Astrocyte of the hippocampus (primary cell): ENCODE data around the gene FAM156B.
A peak's percentile ranks its signal among the peaks of the same experiment; 100 is the strongest.
"Not testable (repeated sequence)": the region's sequence is repeated elsewhere in the genome, so short reads cannot be mapped to it uniquely, and the experiment has no call there.

Source experiments
- DNase-seq: peaks from one replicate; pipeline ENCODE4 v3.0.0; 2011; ENCODE audit warnings: low read depth, low spot score

The FAM156B gene

DNA sequence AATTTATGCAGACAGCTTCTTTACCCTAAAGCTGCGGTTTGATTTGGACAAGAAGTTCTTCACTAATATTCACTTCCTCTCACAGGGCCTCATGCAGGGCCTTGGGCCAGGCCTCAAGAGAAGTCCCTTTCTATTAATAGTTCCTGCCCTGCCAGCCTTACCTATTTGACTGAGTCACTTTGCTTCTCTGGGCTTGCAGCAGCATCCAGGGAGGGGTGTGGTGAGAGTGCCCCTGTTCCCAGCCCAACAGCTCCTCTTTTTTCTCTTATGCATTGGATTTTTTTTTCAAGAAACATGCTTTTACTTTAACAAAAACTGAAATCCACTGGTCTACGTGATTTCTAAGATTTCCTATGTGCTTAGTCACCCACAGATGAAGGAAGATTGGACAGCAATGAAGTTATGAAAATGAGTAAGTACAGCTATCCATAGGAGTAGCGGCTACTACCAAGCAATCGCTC lies 26.7 kb downstream of the FAM156B start:
- DNase-seq, result peak; percentile 52

DNA sequence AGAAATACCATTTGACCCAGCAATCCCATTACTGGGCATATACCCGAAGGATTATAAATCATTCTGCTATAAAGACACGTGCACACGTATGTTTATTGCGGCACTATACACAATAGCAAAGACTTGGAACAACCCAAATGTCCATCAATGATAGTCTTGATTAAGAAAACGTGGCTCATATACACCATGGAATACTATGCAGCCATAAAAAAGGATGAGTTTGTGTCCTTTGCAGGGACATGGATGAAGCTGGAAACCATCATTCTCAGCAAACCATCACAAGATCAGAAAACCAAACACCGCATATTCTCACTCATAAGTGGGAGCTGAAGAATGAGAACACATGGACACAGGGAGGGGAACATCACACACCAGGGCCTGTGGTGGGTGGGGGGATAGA lies 33.1 kb downstream of the FAM156B start:
- DNase-seq, result not testable (repeated sequence)

DNA sequence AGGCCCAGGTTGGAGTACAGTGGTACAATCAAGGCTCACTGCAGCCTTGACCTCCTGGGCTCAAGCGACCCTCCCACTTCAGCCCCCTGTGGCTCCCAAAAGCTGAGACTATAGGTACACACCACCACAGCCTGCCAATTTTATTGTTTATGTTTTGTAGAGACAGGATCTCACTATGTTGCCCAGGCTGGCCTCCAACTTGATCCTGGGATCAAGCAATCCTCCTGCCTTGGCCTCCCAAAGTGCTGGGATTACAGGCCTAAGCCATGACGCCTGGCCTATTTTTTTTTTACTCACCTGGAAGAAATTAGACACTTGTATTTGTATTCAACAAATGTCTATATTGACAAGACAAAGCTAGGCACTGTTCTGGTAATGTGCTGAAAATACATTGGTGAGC lies 36.1 kb downstream of the FAM156B start:
- no peak for DNase-seq

DNA sequence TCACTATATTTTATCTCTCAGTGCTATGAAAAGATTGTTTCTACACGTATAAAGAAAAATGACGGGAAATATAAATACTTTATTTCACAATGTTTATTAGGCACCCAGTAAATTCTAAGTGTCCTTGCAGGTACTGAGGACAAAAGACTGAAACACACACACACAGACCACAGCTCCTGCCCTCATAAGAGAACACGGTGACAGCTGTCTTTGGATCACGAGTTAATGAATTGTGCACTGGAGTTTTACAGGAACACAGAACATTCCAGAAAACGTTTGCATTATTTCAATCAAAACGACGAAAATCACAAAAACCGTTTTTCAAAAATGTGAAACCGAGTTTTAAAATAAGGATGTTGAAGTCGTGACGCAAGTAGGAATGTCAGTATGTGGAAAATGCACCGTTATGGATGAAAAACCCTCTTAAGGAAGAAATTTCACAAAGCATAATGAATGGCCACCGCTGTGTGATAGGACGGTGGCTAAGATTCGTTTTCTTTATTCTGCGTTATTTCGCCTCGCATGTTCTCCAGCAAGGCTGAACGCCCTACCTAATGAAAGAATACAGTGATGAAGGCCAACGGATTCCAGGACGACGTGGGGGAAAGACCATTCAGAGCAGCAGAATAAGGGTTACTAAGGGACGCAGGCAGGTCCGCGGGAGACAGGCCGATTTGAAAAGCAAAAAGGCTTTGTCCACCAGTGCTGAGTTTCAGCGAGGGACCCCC lies 37.0 kb downstream of the FAM156B start:
- no peak for DNase-seq

DNA sequence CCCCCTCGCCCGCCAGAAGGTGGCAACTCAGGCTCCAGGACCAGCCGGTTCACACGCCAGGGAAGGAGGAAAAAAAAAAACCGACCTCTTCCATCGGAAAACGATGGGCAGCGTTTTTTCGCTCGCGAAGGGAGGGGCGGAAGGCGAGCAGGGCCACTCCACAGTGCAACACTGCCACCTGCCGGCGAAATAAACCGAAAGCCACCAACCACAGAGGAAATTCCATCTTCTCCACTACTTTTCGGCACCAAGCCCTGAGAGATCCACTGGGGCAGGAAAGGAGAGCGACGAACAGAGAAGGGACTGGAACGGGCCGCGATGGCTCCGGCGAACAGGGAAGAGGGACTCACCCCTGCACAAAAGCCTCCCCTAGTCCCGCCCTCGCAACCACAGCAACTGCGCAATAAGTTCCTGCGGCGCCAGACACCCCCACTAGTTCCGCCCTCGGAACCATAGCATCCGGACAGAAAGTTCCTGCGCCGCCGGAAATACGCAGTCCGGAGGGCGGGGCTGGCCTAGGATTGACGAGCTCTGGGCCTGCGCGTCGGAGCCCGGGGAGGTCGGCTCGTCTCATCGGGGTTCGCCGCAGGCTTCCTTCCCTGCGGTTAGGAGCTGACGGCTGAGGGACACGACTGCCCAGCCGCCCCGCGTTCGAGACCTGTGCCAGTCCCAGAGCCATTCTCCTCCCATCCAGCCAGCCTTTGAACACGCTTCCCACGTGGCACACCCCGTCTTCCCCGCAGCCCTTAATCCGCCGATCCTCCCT lies 37.8 kb downstream of the FAM156B start:
- DNase-seq, result peak; percentile 98

DNA sequence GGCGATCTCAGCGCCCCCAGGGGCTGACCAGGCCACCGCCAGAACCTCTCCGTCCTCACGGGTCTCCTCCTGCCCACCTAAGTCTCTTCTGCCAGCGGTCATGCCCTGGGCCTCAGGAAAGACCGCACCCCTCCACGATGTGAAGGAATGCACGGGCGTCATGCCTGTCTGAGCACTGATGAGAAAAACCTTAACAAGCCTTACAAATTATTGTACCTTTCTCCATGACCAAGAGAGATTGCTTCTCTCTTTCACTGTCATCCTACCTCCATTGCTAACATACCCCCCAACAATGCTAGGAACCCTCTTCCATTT lies 38.3 kb downstream of the FAM156B start:
- DNase-seq, result not testable (repeated sequence)

DNA sequence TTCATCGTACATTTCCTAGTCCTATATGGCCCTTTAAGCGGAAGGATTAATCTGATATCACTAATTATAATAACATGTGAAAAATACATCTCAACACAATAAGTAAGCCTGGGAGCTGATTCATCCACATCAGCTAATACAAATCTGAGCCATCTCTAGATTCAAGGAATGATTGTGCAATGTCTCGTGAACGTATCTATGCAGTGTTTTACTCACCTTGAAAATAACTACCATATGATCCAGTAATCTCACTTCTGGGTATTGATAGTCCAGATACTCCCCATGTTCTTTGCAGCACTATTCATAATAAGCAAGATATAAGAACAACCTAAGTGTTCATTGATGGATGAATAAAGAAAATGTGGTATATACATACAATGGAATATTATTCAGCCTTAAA lies 43.6 kb downstream of the FAM156B start:
- DNase-seq, result not testable (repeated sequence)

DNA sequence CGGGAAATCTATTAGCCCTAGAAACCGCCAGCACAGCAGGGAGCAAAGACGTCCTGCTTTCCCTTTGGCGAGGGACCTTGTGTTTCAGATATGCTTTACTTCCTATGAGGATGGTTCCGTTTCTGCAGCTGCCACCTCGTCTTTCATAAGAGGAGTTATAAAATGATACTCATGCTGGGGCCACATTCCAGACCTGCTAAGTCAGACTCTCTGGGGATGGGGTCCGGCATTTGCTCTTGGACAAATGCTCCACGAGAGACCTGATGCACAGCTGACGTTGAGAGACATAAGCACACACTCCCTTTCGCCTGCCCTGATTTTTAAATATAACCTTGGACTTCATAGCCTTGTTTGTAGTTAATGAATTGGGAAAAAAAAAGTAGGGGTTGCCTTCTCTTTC lies 44.6 kb downstream of the FAM156B start:
- not testable (repeated sequence) for DNase-seq

DNA sequence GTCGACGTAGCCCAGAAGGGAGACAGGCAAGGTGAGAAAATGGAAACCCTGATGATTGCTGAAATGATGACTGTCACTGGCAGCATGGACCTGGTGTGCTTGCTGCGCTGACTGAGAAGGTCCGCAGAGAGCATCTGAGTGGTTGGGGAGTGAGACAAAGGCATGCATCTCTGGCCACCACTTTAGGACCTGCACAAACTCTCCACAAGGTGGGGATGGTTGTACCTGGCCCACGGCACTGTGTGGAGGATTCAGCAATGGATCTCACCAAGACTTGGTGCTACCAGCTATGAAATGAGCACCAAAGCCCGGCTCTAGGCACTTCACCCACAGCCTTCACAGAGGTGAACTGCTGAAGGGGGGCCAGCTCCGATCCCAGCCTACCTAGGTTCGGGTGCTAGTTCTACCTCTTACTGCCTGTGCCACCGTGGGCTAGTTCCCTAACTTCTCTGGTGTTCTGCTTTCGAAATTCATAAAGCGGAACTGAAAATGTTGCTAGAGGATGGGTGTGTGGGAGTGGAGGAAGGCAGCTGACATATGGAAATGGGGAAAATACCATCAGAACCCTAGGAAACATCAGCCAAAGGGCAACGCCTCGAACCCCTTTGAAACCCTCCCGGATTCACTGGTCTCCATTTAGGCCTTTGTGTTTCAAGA lies 48.8 kb downstream of the FAM156B start:
- not testable (repeated sequence) for DNase-seq

DNA sequence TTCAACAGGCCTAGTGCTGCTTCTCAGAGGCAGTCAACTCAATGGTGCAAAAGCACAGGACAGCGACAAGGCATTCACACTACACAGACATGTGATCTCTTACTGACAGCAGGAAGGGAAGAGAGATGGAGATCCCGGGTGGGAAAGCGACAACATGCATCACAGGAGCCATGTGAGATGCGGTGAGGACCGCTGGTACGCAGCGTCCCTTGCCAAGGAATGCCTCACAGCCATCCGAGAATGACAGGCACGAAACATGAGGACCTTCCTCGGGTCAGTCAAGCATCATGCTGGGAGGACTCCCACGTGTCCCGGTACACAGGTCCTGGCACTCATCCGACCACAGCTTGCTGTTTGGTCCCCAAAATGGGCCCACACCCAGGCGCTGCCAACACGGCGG lies 50.4 kb downstream of the FAM156B start:
- not testable (repeated sequence) for DNase-seq

DNA sequence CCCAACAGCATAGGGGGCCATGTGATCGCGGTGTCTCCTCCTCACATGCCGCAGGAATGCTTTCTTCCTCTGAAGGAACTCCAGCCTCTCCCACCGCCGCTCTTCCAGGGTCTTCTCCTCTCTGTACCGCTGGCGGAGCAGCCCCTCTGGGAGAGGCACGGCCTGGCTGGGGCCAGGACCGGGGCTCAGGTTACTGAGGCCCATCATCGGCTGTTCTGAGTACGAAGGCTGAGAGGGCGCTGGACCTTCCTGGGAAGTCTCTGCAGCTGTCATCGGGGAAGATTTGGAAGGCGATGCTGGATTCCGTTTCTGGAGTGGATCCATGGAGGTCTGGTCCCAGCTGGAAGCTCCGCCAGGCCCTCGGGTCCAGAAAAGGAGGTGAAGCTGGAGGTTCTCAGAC lies 51.1 kb downstream of the FAM156B start:
- not testable (repeated sequence) for DNase-seq

DNA sequence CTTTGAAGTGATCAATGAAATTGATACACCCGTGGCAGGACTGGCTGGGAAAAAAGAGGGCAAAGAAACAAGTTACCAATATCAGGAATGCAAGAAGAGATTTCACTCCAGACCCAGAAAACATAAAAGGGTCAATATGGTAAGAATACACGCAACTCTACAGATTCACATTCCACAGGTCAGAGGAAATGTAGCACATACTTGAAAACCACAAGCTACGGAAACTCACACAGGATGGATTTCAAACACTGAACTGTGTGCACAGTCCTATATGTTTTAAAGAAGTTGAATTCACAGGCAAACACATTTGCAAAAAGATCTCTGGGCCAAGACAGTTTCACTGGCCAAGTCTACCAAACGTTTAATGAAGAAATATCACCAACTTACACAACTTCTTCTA lies 52.2 kb downstream of the FAM156B start:
- not testable (repeated sequence) for DNase-seq

DNA sequence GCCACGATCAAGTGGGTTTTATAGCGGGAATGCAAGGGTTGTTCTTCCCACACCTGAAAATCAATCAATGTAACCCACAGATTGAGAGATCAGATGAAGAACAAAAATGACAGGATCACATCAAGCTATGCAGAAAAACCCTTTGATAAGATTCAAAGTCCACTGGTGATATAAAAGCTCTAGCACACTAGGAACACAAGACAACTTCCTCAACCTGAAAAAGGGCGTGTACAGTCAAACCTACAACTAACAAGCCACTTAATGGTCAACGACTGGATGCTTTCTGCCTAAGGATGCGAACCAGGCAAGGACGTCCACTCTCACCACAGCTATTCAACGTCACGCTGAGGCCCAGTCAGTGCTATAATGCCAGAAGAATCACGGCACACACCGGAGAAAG lies 52.8 kb downstream of the FAM156B start:
- not testable (repeated sequence) for DNase-seq
